Liver (tissue), 9 donors: ENCODE data around the gene TEAD2. TPM values are rescaled to one million over a fixed set of nuclear protein-coding genes. Genes with fewer than 3 reads are reported as not detected.

ENCODE experiments used
- DNase-seq: peaks from one replicate; pipeline ENCODE4 v3.0.0-alpha.2; 2017; ENCODE audit warnings: low spot score
- H3K27ac ChIP-seq, 2 donors: one replicate each; pipeline ENCODE4 v1.7.0; 2013; ENCODE audit warnings: inconsistent platforms in 2 of 2, low read length in 2 of 2, control low read depth in 1 of 2, low read depth in 1 of 2, mild to moderate bottlenecking in 1 of 2
- H3K27me3 ChIP-seq, 4 donors: one replicate each; pipeline versions ENCODE4 v1.6.1 to v1.7.0; 2013; ENCODE audit warnings: low read length in 3 of 4, inconsistent platforms in 1 of 4, mild to moderate bottlenecking in 1 of 4, moderate library complexity in 1 of 4; ENCODE audit not compliant: control insufficient read depth in 4 of 4, insufficient read depth in 4 of 4
- H3K36me3 ChIP-seq, 4 donors: one replicate each; pipeline versions ENCODE4 v1.6.1 to v1.7.0; 2013; ENCODE audit warnings: low read length in 3 of 4, mild to moderate bottlenecking in 3 of 4, low read depth in 1 of 4, moderate library complexity in 1 of 4; ENCODE audit not compliant: control insufficient read depth in 4 of 4, insufficient read depth in 3 of 4
- H3K4me1 ChIP-seq, 4 donors: one replicate each; pipeline versions ENCODE4 v1.6.1 to v1.7.0; 2013; ENCODE audit warnings: low read length in 3 of 4, mild to moderate bottlenecking in 3 of 4, moderate library complexity in 1 of 4; ENCODE audit not compliant: control insufficient read depth in 4 of 4, insufficient read depth in 4 of 4
- H3K4me3 ChIP-seq, 3 donors: one replicate each; pipeline versions ENCODE4 v1.6.1 to v1.7.0; 2013; ENCODE audit warnings: low read length in 3 of 3, control low read depth in 1 of 3, low read depth in 1 of 3, mild to moderate bottlenecking in 1 of 3
- H3K9ac ChIP-seq, 2 donors: one replicate each; pipeline ENCODE4 v1.7.0; 2013; ENCODE audit warnings: low read length in 2 of 2, mild to moderate bottlenecking in 2 of 2, moderate library complexity in 2 of 2, control low read depth in 1 of 2, low read depth in 1 of 2
- H3K9me3 ChIP-seq, 4 donors: one replicate each; pipeline versions ENCODE4 v1.6.1 to v1.7.0; 2013; ENCODE audit warnings: low read length in 3 of 4; ENCODE audit not compliant: control insufficient read depth in 4 of 4
- EGR1 ChIP-seq, 2 donors: IDR thresholded peaks; 2 replicates each; pipeline ENCODE4 v1.6.1; 2016 to 2018; ENCODE audit warnings: antibody characterized with exemption in 2 of 2, low read depth in 2 of 2
- FOXA1 ChIP-seq: IDR thresholded peaks from 2 replicates; pipeline ENCODE4 v1.6.1; 2016; ENCODE audit warnings: antibody characterized with exemption
- FOXA2 ChIP-seq: IDR thresholded peaks from 2 replicates; pipeline ENCODE4 v1.6.1; 2016; ENCODE audit warnings: antibody characterized with exemption
- GABPA ChIP-seq, 2 donors: IDR thresholded peaks in 1 of 2; conservative IDR thresholded peaks in 1 of 2; 2 replicates each; pipeline ENCODE4 v1.6.1; 2016; ENCODE audit warnings: antibody characterized with exemption in 2 of 2, mild to moderate bottlenecking in 1 of 2, moderate library complexity in 1 of 2
- HNF4A ChIP-seq, 2 donors: conservative IDR thresholded peaks; 2 replicates each; pipeline ENCODE4 v1.6.1; 2016; ENCODE audit warnings: antibody characterized with exemption in 2 of 2, mild to moderate bottlenecking in 2 of 2
- HNF4G ChIP-seq: IDR thresholded peaks from 2 replicates; pipeline ENCODE4 v1.6.1; 2016; ENCODE audit warnings: antibody characterized with exemption
- JUND ChIP-seq, 2 donors: IDR thresholded peaks; 2 replicates each; pipeline ENCODE4 v1.6.1; 2016; ENCODE audit warnings: antibody characterized with exemption in 2 of 2
- RAD21 ChIP-seq, 2 donors: IDR thresholded peaks; 2 replicates each; pipeline ENCODE4 v1.6.1; 2016; ENCODE audit warnings: antibody characterized with exemption in 2 of 2, mild to moderate bottlenecking in 2 of 2
- RXRA ChIP-seq, 2 donors: IDR thresholded peaks; 2 replicates each; pipeline ENCODE4 v1.6.1; 2017 to 2018; ENCODE audit warnings: antibody characterized with exemption in 2 of 2, mild to moderate bottlenecking in 1 of 2
- SP1 ChIP-seq: IDR thresholded peaks from 2 replicates; pipeline ENCODE4 v1.6.1; 2018; ENCODE audit warnings: antibody characterized with exemption, mild to moderate bottlenecking
- TAF1 ChIP-seq: conservative IDR thresholded peaks from 2 replicates; pipeline ENCODE4 v1.6.1; 2016; ENCODE audit warnings: antibody characterized with exemption, mild to moderate bottlenecking
- YY1 ChIP-seq: IDR thresholded peaks from 2 replicates; pipeline ENCODE4 v1.6.1; 2016; ENCODE audit warnings: antibody characterized with exemption, mild to moderate bottlenecking
- WGBS: extraction: QIAGEN DNeasy Blood & Tissue Kit; methylation state at CpG from one replicate; pipeline ENCODE4 v1.1.7; 2013; 5-methylcytosine and 5-hydroxymethylcytosine counted together
- polyA plus RNA-seq, 2 donors: library from polyadenylated mRNA; stranded (reverse) in 1 of 2; unstranded in 1 of 2; fragments of 200-250 nt in 1 of 2; fragments of >200 nt in 1 of 2; fragmentation: Nextera tagmentation in 1 of 2; extraction: Ambion mirVana in 1 of 2; gene quantifications; one replicate each; pipeline versions ENCODE4 v1.2.1 to v1.2.3, GENCODE V29; 2013 to 2015
- total RNA-seq, 2 donors: library from RNA; depleted of rRNA; stranded (reverse); fragments of >200 nt; gene quantifications; one replicate each; pipeline ENCODE4 v1.2.3, GENCODE V29; 2014
- TF ChIP-seq, protein P1 (sequence below): IDR thresholded peaks from 2 replicates; pipeline ENCODE4 v1.6.1; 2016; ENCODE audit warnings: antibody characterized with exemption
- TF ChIP-seq, protein P2 (sequence below): IDR thresholded peaks from 2 replicates; pipeline ENCODE4 v1.6.1; 2016; ENCODE audit warnings: antibody characterized with exemption
- TF ChIP-seq, protein P3 (sequence below): fragments of 150-350 bp; IDR thresholded peaks from 2 replicates; pipeline ENCODE4 v1.5.1; 2017; ENCODE audit warnings: improper control_type of control experiment, low read depth, low read length; ENCODE audit not compliant: missing input control
- TF ChIP-seq, protein P4 (sequence below): IDR thresholded peaks from 2 replicates; pipeline ENCODE4 v1.6.1; 2016; ENCODE audit warnings: antibody characterized with exemption
- TF ChIP-seq, protein P5 (sequence below): IDR thresholded peaks from 2 replicates; pipeline ENCODE4 v1.6.1; 2016; ENCODE audit warnings: antibody characterized with exemption, mild to moderate bottlenecking
- donor health status: healthy.
- donor health status: healthy.
- donor health status: healthy.
- donor health status: healthy.
- donor health status: healthy.

The TEAD2 gene
- total and polyA plus RNA-seq, 4 donors = 3.3 to 8.1 (median 4.4) TPM

DNA sequence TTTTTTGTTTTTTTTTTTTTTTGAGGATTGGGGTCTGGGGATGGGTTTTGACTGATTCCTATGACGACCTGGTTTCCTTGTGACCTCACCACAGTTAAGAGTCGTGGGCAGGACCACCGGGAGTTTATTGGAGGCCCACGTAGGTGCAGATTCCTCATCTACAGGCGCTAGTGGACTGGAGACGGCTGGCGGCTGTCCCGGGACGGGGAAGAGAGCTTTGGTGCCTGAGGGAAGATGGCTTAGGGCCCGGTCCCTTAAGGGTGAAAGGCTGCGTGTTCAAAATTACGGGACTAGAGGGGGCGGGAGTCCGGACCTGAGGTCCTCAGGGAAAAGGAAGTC lies 682 bp upstream of the TEAD2 start:
- no peaks in the 10 kb centered on the region for H3K9me3 ChIP-seq
- H3K27me3 ChIP-seq = no peaks in the 10 kb centered on the region
- peaks cover 5 to 20% (median 9%) of the 10 kb centered on the region in 4 donors for H3K4me1 ChIP-seq
- H3K4me3 ChIP-seq = peak overlapping the region in 2 of 3 donors; percentile 2 to 4
- TF ChIP-seq, protein P1, sequence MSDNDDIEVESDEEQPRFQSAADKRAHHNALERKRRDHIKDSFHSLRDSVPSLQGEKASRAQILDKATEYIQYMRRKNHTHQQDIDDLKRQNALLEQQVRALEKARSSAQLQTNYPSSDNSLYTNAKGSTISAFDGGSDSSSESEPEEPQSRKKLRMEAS = no peak
- TF ChIP-seq RAD21 (IDR thresholded peaks at IDR 0.05) = no peak
- no peak for TF ChIP-seq HNF4A (conservative IDR thresholded peaks at IDR 0.05)
- TF ChIP-seq RXRA (IDR thresholded peaks at IDR 0.05) = no peak
- TF ChIP-seq GABPA (IDR thresholded peaks at IDR 0.05 in 1 of 2, conservative IDR thresholded peaks at IDR 0.05 in 1 of 2) = no peak
- TF ChIP-seq, protein P2, sequence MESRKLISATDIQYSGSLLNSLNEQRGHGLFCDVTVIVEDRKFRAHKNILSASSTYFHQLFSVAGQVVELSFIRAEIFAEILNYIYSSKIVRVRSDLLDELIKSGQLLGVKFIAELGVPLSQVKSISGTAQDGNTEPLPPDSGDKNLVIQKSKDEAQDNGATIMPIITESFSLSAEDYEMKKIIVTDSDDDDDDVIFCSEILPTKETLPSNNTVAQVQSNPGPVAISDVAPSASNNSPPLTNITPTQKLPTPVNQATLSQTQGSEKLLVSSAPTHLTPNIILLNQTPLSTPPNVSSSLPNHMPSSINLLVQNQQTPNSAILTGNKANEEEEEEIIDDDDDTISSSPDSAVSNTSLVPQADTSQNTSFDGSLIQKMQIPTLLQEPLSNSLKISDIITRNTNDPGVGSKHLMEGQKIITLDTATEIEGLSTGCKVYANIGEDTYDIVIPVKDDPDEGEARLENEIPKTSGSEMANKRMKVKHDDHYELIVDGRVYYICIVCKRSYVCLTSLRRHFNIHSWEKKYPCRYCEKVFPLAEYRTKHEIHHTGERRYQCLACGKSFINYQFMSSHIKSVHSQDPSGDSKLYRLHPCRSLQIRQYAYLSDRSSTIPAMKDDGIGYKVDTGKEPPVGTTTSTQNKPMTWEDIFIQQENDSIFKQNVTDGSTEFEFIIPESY = no peak
- TF ChIP-seq, protein P3, sequence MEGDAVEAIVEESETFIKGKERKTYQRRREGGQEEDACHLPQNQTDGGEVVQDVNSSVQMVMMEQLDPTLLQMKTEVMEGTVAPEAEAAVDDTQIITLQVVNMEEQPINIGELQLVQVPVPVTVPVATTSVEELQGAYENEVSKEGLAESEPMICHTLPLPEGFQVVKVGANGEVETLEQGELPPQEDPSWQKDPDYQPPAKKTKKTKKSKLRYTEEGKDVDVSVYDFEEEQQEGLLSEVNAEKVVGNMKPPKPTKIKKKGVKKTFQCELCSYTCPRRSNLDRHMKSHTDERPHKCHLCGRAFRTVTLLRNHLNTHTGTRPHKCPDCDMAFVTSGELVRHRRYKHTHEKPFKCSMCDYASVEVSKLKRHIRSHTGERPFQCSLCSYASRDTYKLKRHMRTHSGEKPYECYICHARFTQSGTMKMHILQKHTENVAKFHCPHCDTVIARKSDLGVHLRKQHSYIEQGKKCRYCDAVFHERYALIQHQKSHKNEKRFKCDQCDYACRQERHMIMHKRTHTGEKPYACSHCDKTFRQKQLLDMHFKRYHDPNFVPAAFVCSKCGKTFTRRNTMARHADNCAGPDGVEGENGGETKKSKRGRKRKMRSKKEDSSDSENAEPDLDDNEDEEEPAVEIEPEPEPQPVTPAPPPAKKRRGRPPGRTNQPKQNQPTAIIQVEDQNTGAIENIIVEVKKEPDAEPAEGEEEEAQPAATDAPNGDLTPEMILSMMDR = no peak
- TF ChIP-seq, protein P4, sequence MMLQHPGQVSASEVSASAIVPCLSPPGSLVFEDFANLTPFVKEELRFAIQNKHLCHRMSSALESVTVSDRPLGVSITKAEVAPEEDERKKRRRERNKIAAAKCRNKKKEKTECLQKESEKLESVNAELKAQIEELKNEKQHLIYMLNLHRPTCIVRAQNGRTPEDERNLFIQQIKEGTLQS = no peak
- TF ChIP-seq HNF4G = no peak
- TF ChIP-seq TAF1 = no peak
- no peak for TF ChIP-seq EGR1 (IDR thresholded peaks at IDR 0.05; ENCODE audit: low read depth in 2 of 2)
- TF ChIP-seq YY1 = no peak
- no peak for TF ChIP-seq FOXA1
- TF ChIP-seq FOXA2 = no peak
- TF ChIP-seq, protein P5, sequence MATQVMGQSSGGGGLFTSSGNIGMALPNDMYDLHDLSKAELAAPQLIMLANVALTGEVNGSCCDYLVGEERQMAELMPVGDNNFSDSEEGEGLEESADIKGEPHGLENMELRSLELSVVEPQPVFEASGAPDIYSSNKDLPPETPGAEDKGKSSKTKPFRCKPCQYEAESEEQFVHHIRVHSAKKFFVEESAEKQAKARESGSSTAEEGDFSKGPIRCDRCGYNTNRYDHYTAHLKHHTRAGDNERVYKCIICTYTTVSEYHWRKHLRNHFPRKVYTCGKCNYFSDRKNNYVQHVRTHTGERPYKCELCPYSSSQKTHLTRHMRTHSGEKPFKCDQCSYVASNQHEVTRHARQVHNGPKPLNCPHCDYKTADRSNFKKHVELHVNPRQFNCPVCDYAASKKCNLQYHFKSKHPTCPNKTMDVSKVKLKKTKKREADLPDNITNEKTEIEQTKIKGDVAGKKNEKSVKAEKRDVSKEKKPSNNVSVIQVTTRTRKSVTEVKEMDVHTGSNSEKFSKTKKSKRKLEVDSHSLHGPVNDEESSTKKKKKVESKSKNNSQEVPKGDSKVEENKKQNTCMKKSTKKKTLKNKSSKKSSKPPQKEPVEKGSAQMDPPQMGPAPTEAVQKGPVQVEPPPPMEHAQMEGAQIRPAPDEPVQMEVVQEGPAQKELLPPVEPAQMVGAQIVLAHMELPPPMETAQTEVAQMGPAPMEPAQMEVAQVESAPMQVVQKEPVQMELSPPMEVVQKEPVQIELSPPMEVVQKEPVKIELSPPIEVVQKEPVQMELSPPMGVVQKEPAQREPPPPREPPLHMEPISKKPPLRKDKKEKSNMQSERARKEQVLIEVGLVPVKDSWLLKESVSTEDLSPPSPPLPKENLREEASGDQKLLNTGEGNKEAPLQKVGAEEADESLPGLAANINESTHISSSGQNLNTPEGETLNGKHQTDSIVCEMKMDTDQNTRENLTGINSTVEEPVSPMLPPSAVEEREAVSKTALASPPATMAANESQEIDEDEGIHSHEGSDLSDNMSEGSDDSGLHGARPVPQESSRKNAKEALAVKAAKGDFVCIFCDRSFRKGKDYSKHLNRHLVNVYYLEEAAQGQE = no peak
- no peak for TF ChIP-seq SP1
- TF ChIP-seq JUND (IDR thresholded peaks at IDR 0.05) = no peak
- DNase-seq = no peak
- peak overlapping the region in 1 of 2 donors; percentile 45 for H3K9ac ChIP-seq
- no peaks in the 10 kb centered on the region for H3K36me3 ChIP-seq
- peak overlapping the region; percentile 78 to 88 for H3K27ac ChIP-seq
- 1% methylated on average over 14 of the region's 14 CpGs for WGBS
